CD14-positive monocyte (primary cell): ENCODE data around the gene EID2. TPM values are rescaled to one million over a fixed set of nuclear protein-coding genes. Genes with fewer than 3 reads are reported as not detected.

ENCODE experiments used
- DNase-seq, 3 donors: peaks; one replicate each; pipeline ENCODE4 v3.0.0-alpha.2; 2011 to 2022
- H2AFZ ChIP-seq: 2 replicates; pipeline ENCODE4 v1.6.0; 2012; ENCODE audit warnings: mild to moderate bottlenecking, low read depth, low read length, inconsistent platforms; ENCODE audit not compliant: insufficient read depth, poor library complexity, severe bottlenecking
- H3K27ac ChIP-seq, 2 donors: 1 replicate in 1 of 2; 2 replicates in 1 of 2; pipeline ENCODE4 v1.5.1; 2012 to 2013; ENCODE audit warnings: low read length in 2 of 2, control low read depth in 1 of 2, inconsistent platforms in 1 of 2, low read depth in 1 of 2, mild to moderate bottlenecking in 1 of 2
- H3K27me3 ChIP-seq, 2 donors: one replicate each; pipeline versions ENCODE4 v1.6.0 to v1.6.1; 2011 to 2013; ENCODE audit warnings: low read length in 2 of 2; ENCODE audit not compliant: control insufficient read depth in 2 of 2, insufficient read depth in 2 of 2
- H3K36me3 ChIP-seq, 2 donors: replicated peaks in 1 of 2; 1 replicate in 1 of 2; 2 replicates in 1 of 2; pipeline versions ENCODE4 v1.5.1 to v1.6.1; 2012 to 2013; ENCODE audit warnings: low read length in 2 of 2, control low read depth in 1 of 2, inconsistent platforms in 1 of 2, mild to moderate bottlenecking in 1 of 2; ENCODE audit not compliant: insufficient read depth in 2 of 2, control insufficient read depth in 1 of 2
- H3K4me1 ChIP-seq, 2 donors: 1 replicate in 1 of 2; 2 replicates in 1 of 2; pipeline versions ENCODE4 v1.5.1 to v1.6.1; 2012 to 2013; ENCODE audit warnings: low read length in 2 of 2, control low read depth in 1 of 2, inconsistent platforms in 1 of 2, mild to moderate bottlenecking in 1 of 2, moderate library complexity in 1 of 2; ENCODE audit not compliant: insufficient read depth in 2 of 2, control insufficient read depth in 1 of 2
- H3K4me2 ChIP-seq: replicated peaks from 2 replicates; pipeline ENCODE3; 2012; ENCODE audit warnings: low read length, moderate library complexity, mild to moderate bottlenecking; ENCODE audit not compliant: poor library complexity, severe bottlenecking; ENCODE audit errors: extremely low read depth
- H3K4me3 ChIP-seq, 3 experiments: fragments of 200-600 bp in 1 of 3; sonication (generic) in 1 of 3; replicated peaks in 1 of 3; 1 replicate in 2 of 3; 2 replicates in 1 of 3; pipeline ENCODE4 v1.5.1; 2011 to 2013; ENCODE audit warnings: low read length in 3 of 3, mild to moderate bottlenecking in 3 of 3, control low read depth in 2 of 3, low read depth in 2 of 3, inconsistent platforms in 1 of 3, moderate library complexity in 1 of 3
- H3K79me2 ChIP-seq: 2 replicates; pipeline ENCODE4 v1.6.0; 2012; ENCODE audit warnings: mild to moderate bottlenecking, control low read depth, inconsistent platforms, low read length, moderate library complexity; ENCODE audit not compliant: insufficient read depth
- H3K9ac ChIP-seq: 2 replicates; pipeline ENCODE4 v1.6.0; 2017; ENCODE audit warnings: low read length, mild to moderate bottlenecking; ENCODE audit not compliant: insufficient read depth, poor library complexity, severe bottlenecking
- H3K9me3 ChIP-seq, 2 donors: replicated peaks in 1 of 2; 1 replicate in 1 of 2; 2 replicates in 1 of 2; pipeline versions ENCODE4 v1.5.1 to v1.6.1; 2012 to 2013; ENCODE audit warnings: low read length in 2 of 2, control low read depth in 1 of 2; ENCODE audit not compliant: control insufficient read depth in 1 of 2, insufficient read depth in 1 of 2
- H4K20me1 ChIP-seq: 2 replicates; pipeline ENCODE4 v1.6.0; 2012; ENCODE audit warnings: mild to moderate bottlenecking, low read length, control low read depth, moderate library complexity; ENCODE audit not compliant: insufficient read depth
- H3K27ac Mint-ChIP-seq, 7 donors: one replicate each; pipeline ENCODE4 v1.8.0; 2020; ENCODE audit warnings: mild to moderate bottlenecking in 7 of 7, mixed read lengths in 7 of 7, moderate library complexity in 6 of 7, inconsistent platforms in 2 of 7
- H3K27me3 Mint-ChIP-seq, 3 donors: one replicate each; pipeline ENCODE4 v1.8.0; 2021 to 2022; ENCODE audit warnings: low read depth in 3 of 3, mild to moderate bottlenecking in 3 of 3, mixed read lengths in 3 of 3, moderate library complexity in 3 of 3, inconsistent platforms in 1 of 3
- H3K36me3 Mint-ChIP-seq, 2 donors: one replicate each; pipeline ENCODE4 v1.8.0; 2020; ENCODE audit warnings: mixed read lengths in 2 of 2, inconsistent platforms in 1 of 2, mild to moderate bottlenecking in 1 of 2
- H3K4me1 Mint-ChIP-seq: one replicate; pipeline ENCODE4 v1.8.0; 2020; ENCODE audit warnings: mild to moderate bottlenecking, mixed read lengths
- H3K4me3 Mint-ChIP-seq, 2 donors: one replicate each; pipeline ENCODE4 v1.8.0; 2020; ENCODE audit warnings: mild to moderate bottlenecking in 2 of 2, mixed read lengths in 2 of 2, moderate library complexity in 1 of 2
- H3K9me3 Mint-ChIP-seq, 7 donors: one replicate each; pipeline ENCODE4 v1.8.0; 2020 to 2022; ENCODE audit warnings: mixed read lengths in 7 of 7, mild to moderate bottlenecking in 6 of 7, moderate library complexity in 6 of 7, inconsistent platforms in 2 of 7
- WGBS: methylation state at CpG from one replicate; pipeline ENCODE4 v1.1.5; 2013; ENCODE audit warnings: missing lambda C conversion rate; ENCODE audit not compliant: insufficient coverage; 5-methylcytosine and 5-hydroxymethylcytosine counted together
- intact Hi-C, 2 donors: fragments of 100-400 bp; cut with micrococcal nuclease; formaldehyde crosslinking; loops; one replicate each; pipeline versions ENCODE4 v1.15.0 to v1.15.1; 2023
- polyA plus RNA-seq, 3 donors: library from polyadenylated mRNA; depleted of rRNA in 1 of 3; unstranded in 2 of 3; stranded (reverse) in 1 of 3; fragments of 300-500 nt in 2 of 3; fragments of >200 nt in 1 of 3; fragmentation: Illumina TruSeq in 2 of 3; gene quantifications; 1 replicate in 2 of 3; 2 replicates in 1 of 3; pipeline ENCODE4 v1.2.3, GENCODE V29; 2012 to 2021
- TF ChIP-seq, protein P1 (sequence below): fragments of 200-600 bp; IDR thresholded peaks from one replicate; pipeline ENCODE4 v1.8.0; 2022; ENCODE audit warnings: antibody characterized with exemption, mild to moderate bottlenecking

EID2 gene
- polyA plus RNA-seq, 3 donors: 5.8 to 20.4 (median 12.5) TPM

DNA sequence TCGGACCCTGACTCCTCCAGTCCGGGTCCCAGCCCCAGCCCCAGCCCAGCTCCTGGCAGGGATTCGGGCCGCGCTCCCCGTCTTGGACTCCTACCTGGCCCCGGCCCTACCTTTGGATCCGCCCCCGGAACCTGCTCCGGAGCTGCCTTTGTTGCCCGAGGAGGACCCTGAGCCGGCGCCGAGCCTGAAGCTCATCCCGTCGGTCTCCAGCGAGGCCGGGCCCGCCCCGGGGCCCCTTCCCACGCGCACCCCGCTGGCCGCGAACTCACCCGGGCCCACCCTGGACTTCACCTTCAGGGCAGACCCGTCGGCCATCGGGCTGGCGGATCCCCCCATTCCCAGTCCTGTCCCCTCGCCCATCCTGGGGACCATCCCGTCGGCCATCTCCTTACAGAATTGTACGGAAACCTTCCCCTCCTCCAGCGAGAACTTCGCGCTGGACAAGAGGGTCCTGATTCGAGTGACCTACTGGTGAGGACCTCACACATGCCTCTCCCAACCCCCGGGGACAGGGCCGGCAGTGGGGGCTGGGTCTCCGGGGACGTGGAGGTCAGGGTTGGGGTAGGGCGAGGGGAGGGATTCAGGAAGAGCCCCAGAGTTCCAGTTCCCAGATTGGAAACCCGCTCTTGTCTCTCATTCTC is 24.3 kb downstream of the EID2 start:
- peaks cover 34 to 61% of the 10 kb centered on the region in 2 donors for H3K27me3 ChIP-seq
- peaks cover 0 to 27% (median 15%) of the 10 kb centered on the region in 7 donors for H3K9me3 Mint-ChIP-seq
- H3K27me3 Mint-ChIP-seq: peaks cover 71 to 75% (median 74%) of the 10 kb centered on the region in 3 donors
- H3K36me3 ChIP-seq: no peaks in the 10 kb centered on the region
- no peak overlapping the region for H3K27ac Mint-ChIP-seq
- H3K4me3 Mint-ChIP-seq: peak overlapping the region in 1 of 2 donors; percentile 68
- TF ChIP-seq, protein P1, sequence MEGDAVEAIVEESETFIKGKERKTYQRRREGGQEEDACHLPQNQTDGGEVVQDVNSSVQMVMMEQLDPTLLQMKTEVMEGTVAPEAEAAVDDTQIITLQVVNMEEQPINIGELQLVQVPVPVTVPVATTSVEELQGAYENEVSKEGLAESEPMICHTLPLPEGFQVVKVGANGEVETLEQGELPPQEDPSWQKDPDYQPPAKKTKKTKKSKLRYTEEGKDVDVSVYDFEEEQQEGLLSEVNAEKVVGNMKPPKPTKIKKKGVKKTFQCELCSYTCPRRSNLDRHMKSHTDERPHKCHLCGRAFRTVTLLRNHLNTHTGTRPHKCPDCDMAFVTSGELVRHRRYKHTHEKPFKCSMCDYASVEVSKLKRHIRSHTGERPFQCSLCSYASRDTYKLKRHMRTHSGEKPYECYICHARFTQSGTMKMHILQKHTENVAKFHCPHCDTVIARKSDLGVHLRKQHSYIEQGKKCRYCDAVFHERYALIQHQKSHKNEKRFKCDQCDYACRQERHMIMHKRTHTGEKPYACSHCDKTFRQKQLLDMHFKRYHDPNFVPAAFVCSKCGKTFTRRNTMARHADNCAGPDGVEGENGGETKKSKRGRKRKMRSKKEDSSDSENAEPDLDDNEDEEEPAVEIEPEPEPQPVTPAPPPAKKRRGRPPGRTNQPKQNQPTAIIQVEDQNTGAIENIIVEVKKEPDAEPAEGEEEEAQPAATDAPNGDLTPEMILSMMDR: no peak
- WGBS: 5% methylated on average over 32 of the region's 44 CpGs
- peaks cover 0 to 10% of the 10 kb centered on the region in 2 donors for H3K4me1 ChIP-seq
- no peaks in the 10 kb centered on the region for H3K36me3 Mint-ChIP-seq
- H3K4me3 ChIP-seq: no peak overlapping the region
- H3K9ac ChIP-seq: no peak overlapping the region
- H3K4me2 ChIP-seq: no peak overlapping the region
- H2AFZ ChIP-seq: peak overlapping the region; percentile 22
- intact Hi-C loops: no loop called here
- no peaks in the 10 kb centered on the region for H3K79me2 ChIP-seq
- DNase-seq: no peak
- no peak overlapping the region for H3K27ac ChIP-seq
- H3K4me1 Mint-ChIP-seq: peaks cover 12% of the 10 kb centered on the region
- H3K9me3 ChIP-seq: peaks cover 11 to 16% of the 10 kb centered on the region in 2 donors
- no peaks in the 10 kb centered on the region for H4K20me1 ChIP-seq

DNA sequence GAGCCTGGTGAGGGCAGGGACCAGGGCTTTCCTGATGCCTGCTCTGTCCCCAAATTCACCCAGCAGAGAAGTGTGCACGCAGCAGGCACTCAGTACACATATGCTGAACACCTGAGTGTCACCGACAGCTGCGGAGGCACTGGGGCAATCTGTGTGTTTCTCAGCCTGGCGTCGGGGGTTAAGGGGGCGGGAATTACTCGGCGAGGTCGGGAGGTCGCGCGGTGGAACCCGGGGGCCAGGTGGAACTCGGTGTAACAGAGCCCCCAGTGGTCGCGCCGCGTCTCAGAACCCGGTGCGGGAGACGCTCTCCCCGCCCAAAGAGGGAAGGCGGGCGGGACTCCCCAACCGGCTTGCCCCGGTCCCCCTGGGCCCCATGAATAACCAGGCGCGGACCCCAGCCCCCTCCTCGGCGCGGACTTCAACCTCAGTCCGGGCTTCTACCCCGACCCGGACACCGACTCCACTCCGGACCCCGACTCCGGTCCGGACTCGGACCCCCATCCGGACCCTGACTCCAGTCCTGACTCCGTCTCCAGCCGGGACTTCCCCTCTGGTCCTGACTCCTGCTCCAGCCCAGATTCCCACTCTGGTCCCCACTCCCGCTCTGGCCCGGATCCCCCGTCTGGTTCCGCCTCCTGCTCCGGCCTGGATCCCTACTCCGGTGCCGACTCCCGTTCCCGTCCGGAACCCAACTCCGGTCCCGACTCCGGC is 25.0 kb downstream of the EID2 start, which contains the start of gene SELENOV:
Gene SELENOV, plus strand, starts transcription at position 300 of the 711 bp plus-strand sequence. Its CDS starts 74 bp downstream, at position 374.
- DNase-seq: no peak
- Histone ChIP-seq H3K9ac (no peak within 1 kb of the TSS), H3K27ac (no peak within 1 kb of the TSS), H4K20me1 (no peaks in the 10 kb centered on the region), H3K4me1 (peaks cover 0 to 10% of the 10 kb centered on the region in 2 donors), H3K9me3 (peaks cover 11 to 16% of the 10 kb centered on the region in 2 donors), H3K27me3 (peaks cover 34 to 61% of the 10 kb centered on the region in 2 donors), H2AFZ (peak within 1 kb of the TSS; percentile 22), H3K36me3 (no peaks in the 10 kb centered on the region), H3K4me3 (no peak within 1 kb of the TSS), H3K79me2 (no peaks in the 10 kb centered on the region), H3K4me2 (no peak within 1 kb of the TSS)
- intact Hi-C loops: no loop called here
- TF ChIP-seq, protein P1: no peak
- peaks cover 12% of the 10 kb centered on the region for H3K4me1 Mint-ChIP-seq
- peaks cover 71 to 76% (median 72%) of the 10 kb centered on the region in 3 donors for H3K27me3 Mint-ChIP-seq
- WGBS: 1% methylated on average over 56 of the region's 56 CpGs
- no peaks in the 10 kb centered on the region for H3K36me3 Mint-ChIP-seq
- no peak within 1 kb of the TSS for H3K27ac Mint-ChIP-seq
- peak within 1 kb of the TSS; percentile 49 to 80 for H3K4me3 Mint-ChIP-seq
- peaks cover 0 to 27% (median 15%) of the 10 kb centered on the region in 7 donors for H3K9me3 Mint-ChIP-seq
